ENCODE data around the gene TSPAN33. TPM values are rescaled to one million over a fixed set of nuclear protein-coding genes. Genes with fewer than 3 reads are reported as not detected.
A peak's percentile ranks its signal among the peaks of the same experiment; 100 is the strongest.
"Not testable (repeated sequence)": the region's sequence is repeated elsewhere in the genome, so short reads cannot be mapped to it uniquely, and the experiment has no call there.

The TSPAN33 gene
- total RNA-seq, 1 donor from 2014 or later: under 0.01 TPM

GRCh38 chr7:129169686-129170440 is 25.4 kb downstream of the TSPAN33 start:
- no peak for DNase-seq (ENCODE audit: low read depth in 2 of 2)

- DNase-seq (ENCODE audit: low read depth in 2 of 2): no peak
Observed at GRCh38 chr7:129170441-129171021, 26.0 kb downstream of the TSPAN33 start.

DNA sequence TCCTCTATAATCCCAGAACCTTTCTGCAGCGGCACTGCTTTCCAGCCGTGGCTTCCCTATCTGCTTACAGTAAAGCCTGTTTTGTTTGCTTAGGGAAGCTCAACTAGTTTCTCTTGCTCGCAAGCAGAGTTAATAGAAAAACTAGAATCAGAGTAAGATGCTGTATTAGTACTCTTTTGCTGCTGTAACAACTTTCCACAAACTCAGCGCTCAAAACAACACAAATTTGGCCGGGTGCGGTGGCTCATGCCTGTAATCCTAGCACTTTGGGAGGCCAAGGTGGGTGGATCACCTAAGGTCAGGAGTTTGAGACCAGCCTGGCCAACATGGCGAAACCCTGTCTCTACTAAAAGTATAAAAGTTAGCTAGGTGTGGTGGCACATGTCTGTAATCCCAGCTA is 29.4 kb downstream of the TSPAN33 start:
- not testable (repeated sequence) for DNase-seq (ENCODE audit: low read depth in 2 of 2)

- DNase-seq (ENCODE audit: low read depth in 2 of 2): peak in 1 of 2 donors; percentile 70
Observed at GRCh38 chr7:129176916-129177710, 32.6 kb downstream of the TSPAN33 start.

DNA sequence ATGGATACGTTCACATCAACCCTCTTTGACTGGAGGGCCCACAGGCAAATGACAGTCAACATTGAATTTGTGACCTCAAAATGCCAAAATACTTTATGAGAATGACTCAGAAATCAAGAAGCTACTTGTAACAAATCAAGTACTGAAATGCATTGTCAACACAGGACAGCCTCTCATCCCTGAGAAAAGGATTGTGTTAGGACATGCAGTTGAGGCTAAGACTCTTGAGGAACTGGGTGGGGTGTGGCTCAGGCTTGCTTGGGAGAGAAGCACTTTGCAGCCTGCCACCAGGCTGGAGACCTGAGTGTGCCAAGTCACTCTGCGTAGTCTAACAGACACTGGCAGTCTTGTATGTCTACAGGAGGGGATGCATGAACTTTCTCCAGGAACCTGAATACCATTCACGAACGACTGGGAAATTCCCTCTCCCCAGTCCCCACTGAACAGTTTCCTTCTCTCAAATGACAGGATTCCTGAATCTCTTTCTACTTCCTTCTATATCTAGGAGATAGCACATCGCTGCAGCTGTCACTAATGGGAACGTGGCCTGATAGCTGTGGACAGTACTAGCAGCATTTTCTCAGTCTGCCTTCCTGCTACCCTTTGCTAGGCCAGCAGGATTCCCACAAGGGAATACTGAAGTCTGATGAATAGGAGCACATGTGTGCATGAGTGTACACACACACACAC is 40.6 kb downstream of the TSPAN33 start:
- DNase-seq (ENCODE audit: low read depth in 2 of 2): no peak

DNA sequence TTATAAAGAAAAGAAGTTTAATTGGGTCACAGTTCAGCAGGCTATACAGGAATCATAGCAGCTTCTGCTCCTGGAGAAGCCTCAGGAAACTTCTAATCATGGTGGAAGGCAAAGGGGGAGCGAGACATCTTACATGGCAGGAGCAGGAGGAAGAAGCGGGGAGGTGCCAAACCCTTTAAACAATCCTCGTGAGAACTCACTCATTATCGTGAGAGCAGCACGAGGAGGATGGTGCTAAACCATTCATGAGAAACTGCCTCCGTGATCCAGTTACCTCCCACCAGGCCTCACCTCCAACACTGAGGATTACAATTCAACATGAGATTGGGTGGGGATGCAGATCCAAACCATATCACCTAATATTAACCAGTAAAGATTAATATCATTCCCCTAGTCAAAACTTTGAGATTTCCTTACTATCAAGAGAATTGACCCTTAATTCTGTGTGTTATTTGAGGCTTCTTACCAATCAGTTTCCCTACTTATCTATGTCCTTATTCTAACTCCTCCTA is 42.3 kb downstream of the TSPAN33 start:
- no peak for DNase-seq (ENCODE audit: low read depth in 2 of 2)

- DNase-seq (ENCODE audit: low read depth in 2 of 2): no peak
Observed at GRCh38 chr7:129187681-129188371, 43.3 kb downstream of the TSPAN33 start.

- DNase-seq (ENCODE audit: low read depth in 2 of 2): peak in 1 of 2 donors; percentile 26
Observed at GRCh38 chr7:129188372-129188891, 43.9 kb downstream of the TSPAN33 start, which contains the start of gene SMO. SMO (plus strand) TSS chr7:129188633; CDS start chr7:129189152, 519 bp downstream.

GRCh38 chr7:129188892-129189660 is 44.6 kb downstream of the TSPAN33 start:
- peak in 1 of 2 donors; percentile 28 for DNase-seq (ENCODE audit: low read depth in 2 of 2)

DNA sequence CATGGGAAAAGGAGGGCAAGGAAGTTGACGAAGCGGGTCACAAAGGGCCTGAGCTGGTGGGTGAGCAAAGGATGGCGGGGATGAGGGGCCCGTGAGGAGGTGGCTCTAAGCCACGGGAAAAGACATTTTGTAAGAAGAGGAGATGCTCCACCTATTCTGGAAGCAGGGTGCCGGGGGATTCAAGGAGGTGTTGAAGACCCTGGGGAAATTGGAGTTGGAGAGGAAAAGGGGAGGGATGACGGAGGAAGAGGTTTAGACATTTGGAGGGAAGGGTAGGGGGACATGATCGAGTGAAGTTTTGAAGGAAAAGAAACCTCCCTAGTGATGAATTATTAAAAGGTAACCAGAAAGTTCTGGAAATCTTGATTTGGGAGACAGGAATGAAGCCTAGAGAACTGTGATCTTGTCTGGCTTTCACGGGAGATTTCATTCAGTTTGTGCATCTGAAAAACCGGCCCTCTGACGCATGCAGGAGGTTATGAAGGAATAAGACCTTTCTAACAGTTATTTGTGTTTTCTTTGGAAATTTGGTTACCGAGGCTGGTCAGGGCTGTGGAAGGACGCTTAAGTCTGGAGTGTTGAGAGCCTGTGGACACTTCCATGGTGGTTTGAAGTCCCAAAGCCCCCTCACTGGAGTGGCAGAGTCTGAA is 45.3 kb downstream of the TSPAN33 start:
- no peak for DNase-seq (ENCODE audit: low read depth in 2 of 2)

DNA sequence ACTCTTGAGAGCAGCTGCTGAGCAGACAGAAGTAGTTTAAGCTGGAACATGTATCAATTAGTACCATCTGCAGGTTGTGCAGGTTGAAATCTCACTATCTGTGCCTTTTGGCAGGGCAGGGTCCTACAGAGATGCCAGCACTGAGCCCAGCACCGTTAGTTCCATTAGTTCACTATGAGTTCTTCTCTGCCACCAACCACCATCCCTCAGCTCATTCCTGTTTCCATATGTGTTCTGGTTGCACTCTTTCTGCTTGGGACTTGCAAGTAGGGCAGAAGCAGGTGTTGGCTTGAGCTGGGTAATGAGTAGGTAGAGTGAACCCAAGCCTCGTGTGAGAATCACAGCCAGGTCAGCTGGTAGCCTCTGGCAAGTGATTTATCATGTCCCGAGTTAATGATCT is 46.8 kb downstream of the TSPAN33 start:
- no peak for DNase-seq (ENCODE audit: low read depth in 2 of 2)

DNA sequence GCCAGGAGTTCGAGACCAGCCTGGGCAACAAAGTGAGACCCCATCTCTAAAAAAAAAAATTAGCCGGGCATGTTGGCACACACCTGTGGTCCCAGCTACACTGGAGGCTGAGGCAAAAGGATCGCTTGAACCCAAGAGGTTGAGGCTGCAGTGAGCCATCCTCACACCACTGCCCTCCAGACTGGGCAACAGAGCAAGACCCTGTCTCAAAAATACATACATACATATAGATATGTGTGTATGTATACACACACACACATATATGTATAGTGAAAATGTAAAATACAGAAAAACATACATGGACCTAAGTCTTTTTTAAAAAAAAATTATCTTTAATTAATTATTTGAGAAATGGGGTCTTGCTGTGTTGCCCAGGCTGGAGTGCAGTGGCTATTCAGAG is 49.4 kb downstream of the TSPAN33 start:
- DNase-seq (ENCODE audit: low read depth in 2 of 2): no peak

- no peak for DNase-seq (ENCODE audit: low read depth in 2 of 2)
Observed at GRCh38 chr7:129197771-129198170, 53.3 kb downstream of the TSPAN33 start.

- DNase-seq (ENCODE audit: low read depth in 2 of 2): no peak
Observed at GRCh38 chr7:129199406-129199805, 54.9 kb downstream of the TSPAN33 start.

DNA sequence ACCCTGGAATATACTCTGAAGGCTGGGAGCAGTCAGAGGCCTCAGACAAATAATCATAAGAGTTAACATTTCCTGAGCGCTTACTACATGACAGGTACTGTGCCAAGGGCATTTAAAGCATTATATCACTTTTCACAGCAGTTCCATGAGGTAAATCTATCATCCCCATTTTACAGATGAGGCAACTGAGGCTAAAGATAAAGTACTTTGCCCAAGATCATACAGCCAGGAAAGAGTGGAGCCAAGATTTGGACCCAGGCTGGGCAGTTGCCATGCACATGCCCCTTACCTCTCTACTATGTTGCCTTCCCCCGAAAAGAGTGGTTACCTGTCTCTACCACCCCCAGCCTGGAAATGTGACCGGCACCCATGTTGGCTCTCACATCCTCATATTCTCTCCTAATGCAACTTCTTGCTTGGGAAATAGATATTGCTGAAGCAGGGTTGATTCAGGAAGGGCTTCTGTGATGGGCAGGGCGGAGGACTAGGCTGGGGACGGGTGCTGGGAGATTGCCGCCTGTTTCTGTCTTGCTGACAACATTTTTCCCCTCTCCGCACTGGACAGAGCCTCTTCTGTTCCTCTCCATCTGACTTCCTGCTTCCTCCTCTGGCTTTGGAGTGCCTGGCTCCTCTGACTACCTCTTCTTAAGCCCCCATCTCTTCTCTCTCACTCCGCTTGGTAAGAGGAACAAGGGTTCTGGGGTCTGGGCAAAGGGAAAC is 57.7 kb downstream of the TSPAN33 start:
- no peak for DNase-seq (ENCODE audit: low read depth in 2 of 2)

DNA sequence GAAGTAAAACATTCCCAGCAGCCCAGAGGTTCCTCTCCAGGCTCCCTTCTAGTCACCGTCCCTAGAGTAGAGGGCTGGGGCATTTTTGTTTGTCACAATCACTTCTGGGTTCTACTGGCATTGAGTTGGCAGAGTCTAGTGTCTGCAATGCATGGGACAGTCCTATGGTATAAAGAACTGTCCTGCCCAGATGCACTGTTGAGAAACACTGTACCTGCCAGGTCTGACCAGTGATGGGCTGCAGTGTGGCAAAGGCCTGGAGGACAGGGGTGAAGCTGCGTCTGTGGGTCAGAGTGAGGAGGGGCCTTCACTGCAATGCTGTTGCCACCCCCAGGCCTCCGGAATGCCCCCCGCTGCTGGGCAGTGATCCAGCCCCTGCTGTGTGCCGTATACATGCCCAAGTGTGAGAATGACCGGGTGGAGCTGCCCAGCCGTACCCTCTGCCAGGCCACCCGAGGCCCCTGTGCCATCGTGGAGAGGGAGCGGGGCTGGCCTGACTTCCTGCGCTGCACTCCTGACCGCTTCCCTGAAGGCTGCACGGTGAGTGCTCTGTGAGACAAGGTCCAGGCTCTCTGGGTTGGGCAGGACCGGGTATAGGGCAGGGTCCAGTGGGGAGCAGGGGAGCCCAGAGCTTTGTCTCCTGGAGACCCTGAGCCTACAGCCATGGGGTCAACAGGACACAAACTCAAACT is 58.7 kb downstream of the TSPAN33 start:
- DNase-seq (ENCODE audit: low read depth in 2 of 2): no peak

DNA sequence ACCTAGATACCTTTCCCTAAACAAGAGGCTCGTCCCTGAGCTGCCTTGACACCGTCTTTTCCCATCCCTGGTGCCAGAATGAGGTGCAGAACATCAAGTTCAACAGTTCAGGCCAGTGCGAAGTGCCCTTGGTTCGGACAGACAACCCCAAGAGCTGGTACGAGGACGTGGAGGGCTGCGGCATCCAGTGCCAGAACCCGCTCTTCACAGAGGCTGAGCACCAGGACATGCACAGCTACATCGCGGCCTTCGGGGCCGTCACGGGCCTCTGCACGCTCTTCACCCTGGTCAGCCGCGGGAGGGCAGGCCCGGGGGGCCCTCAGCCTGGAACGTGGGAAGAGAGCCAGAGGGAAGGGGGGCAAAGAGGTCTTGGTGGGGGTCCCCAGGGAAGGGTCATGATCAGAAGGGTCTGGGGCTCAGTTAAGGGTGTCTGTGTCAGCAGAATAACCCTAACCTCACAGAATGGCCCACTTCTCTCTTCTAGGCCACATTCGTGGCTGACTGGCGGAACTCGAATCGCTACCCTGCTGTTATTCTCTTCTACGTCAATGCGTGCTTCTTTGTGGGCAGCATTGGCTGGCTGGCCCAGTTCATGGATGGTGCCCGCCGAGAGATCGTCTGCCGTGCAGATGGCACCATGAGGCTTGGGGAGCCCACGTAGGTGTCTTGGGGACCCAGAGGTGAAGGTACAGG is 60.8 kb downstream of the TSPAN33 start:
- no peak for DNase-seq (ENCODE audit: low read depth in 2 of 2)

Measured in lung microvascular endothelial cell (primary cell).